Measurements from ENCODE around the gene FZD4.
"Not testable (repeated sequence)": the region's sequence is repeated elsewhere in the genome, so short reads cannot be mapped to it uniquely, and the experiment has no call there.

Gene FZD4

DNA sequence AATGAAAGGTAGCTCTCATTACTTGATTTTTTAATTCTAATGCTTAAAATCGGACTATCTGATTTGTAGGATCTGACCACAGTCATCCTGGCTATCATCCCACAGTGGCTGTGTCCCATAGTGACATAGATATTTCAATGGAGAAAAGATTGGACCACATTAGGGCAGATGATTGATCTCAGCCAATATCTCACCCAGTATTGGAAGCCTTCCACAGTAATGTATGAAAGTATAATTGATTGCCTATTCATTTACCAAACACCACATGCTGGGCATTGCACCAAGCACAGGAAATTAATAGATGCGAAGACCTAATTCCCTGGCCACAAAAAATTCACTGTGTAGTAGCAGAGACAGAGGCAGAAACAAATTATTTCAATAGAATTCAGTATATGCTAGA, 37.6 kb downstream of the FZD4 start:
- no peak for DNase-seq (ENCODE audit: extremely low read depth, low read depth)
- TF ChIP-seq, protein P1, sequence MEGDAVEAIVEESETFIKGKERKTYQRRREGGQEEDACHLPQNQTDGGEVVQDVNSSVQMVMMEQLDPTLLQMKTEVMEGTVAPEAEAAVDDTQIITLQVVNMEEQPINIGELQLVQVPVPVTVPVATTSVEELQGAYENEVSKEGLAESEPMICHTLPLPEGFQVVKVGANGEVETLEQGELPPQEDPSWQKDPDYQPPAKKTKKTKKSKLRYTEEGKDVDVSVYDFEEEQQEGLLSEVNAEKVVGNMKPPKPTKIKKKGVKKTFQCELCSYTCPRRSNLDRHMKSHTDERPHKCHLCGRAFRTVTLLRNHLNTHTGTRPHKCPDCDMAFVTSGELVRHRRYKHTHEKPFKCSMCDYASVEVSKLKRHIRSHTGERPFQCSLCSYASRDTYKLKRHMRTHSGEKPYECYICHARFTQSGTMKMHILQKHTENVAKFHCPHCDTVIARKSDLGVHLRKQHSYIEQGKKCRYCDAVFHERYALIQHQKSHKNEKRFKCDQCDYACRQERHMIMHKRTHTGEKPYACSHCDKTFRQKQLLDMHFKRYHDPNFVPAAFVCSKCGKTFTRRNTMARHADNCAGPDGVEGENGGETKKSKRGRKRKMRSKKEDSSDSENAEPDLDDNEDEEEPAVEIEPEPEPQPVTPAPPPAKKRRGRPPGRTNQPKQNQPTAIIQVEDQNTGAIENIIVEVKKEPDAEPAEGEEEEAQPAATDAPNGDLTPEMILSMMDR (IDR thresholded peaks at IDR 0.05; ENCODE audit: low read depth, low read length) = no peak

DNA sequence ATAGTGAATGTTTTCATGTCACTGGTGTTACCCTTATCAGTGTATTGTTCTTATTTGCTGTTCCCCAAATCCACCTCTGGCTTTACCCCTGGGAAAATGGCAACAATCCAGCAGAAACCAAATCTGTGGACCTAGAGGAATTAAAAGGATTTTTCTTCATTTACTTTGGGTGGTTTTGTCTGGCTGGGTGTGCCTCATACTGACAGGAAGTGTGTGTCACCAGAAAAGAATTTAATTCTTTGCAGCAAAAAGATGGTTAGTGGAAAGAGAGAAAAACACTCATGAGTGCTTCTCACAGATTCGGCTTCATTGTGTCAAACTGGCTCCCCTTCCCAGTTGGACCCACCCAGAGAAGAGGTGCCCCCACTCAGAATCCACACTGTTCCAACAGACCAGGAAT, 38.9 kb downstream of the FZD4 start:
- no peak for DNase-seq (ENCODE audit: extremely low read depth, low read depth)
- TF ChIP-seq, protein P1 (IDR thresholded peaks at IDR 0.05; ENCODE audit: low read depth, low read length) = no peak

DNA sequence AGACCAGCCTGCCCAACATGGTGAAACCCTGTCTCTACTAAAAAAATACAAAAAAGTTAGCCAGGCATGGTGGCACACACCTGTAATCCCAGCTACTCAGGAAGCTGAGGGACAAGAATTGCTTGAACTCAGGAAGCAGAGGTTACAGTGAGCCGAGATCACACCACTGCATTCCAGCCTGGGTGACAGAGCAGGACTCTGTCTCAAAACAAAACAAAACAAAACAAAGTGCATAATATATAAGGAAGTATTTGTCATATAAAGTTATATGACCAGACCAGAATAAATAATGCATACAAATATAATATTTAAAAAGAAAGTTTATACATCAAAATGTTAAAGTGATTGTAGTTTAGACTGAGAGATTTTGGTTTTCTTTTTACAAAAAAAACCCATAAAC, 39.3 kb downstream of the FZD4 start:
- DNase-seq (ENCODE audit: extremely low read depth, low read depth) = not testable (repeated sequence)

DNA sequence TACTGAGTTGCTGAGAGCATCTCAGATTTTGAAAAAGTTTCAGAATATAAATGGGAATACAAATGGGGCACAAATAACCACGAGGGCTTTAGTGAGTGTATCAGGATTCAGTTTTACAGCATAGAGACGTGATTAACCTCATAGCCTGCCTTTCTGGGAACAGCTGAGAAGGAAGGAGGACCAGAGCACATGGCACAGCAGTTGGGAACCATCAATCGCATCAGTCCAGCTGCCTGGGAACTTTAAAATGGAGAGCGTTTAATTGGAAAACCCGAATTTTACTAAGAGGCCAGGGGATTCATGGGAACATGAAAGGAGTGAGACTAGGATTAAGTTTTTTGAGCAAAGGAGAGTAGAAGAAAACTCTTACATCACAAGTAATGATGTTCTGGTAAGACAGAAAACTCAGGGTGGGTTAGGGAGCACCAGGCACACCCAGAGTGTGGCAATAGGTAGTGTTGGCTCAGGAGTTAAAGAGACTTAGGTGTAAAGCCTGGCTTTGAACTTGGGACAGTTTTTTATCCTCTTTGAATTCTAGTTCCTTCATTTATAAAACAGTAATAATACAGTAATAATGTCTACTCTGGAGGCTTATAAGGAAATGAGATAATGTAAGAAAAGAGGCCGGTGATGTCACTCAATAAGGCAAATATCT, 40.2 kb downstream of the FZD4 start:
- DNase-seq (ENCODE audit: extremely low read depth, low read depth) = no peak
- TF ChIP-seq, protein P1 (IDR thresholded peaks at IDR 0.05; ENCODE audit: low read depth, low read length) = no peak

DNA sequence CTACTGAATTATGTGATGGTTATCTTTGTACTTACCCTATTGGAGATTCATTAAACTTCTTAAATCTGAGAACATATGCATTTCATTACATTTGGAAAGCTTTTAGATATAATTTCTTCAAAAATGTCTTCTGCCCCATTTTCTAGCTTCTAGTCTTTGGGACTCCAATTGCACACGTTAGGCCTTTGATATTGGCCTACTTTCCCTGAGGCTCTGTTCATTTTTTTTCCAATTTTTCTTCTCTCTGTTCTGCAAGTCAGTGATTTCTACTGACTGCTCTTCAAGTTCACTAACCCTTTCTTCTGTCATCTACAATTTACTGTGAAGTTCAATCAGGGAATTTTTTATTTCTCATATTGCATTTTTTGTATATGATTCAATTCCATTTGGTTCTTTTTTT, 43.0 kb downstream of the FZD4 start:
- DNase-seq (ENCODE audit: extremely low read depth, low read depth) = no peak
- TF ChIP-seq, protein P1 (IDR thresholded peaks at IDR 0.05; ENCODE audit: low read depth, low read length) = no peak

DNA sequence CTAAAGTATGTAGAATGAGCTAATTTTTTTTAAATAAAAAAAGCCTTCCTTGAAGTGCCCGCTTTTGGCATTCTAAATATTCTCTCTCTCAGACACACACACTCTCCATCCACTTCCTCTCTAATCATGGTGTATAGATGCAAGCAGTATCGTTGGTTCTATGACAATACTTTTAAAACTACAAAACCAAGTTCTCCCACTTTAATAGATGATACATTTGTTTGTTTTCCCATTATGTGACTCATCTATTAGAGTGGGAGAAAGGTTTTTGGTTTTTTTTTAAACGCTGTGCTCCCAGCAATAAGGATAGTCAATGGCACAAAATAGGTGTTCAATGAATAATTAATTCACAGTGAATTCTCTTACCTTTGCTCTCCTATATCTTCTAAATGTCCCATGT, 44.6 kb downstream of the FZD4 start:
- TF ChIP-seq, protein P1 (IDR thresholded peaks at IDR 0.05; ENCODE audit: low read depth, low read length) = no peak
- no peak for DNase-seq (ENCODE audit: extremely low read depth, low read depth)

DNA sequence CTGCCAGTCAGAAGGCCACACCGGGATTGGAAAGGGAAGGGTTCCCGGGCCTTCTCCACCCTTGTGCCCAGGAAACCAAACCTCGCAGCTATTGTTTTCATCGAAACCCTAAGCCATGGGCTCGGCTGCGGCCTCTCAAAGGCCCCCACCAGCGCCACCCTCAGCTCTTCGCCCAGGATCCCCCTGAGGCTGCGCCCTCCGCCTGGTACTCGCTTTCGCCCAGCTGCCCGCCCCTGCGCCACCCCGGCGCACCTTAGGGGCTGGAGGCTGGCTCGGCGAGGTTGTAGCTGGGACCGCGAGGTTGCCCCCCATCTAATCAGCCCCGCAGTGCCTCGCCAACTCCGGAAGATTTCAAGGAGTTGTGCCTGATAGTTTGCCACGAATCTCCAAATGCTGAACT, 49.0 kb downstream of the FZD4 start:
- DNase-seq (ENCODE audit: extremely low read depth, low read depth) = no peak
- TF ChIP-seq, protein P1 (IDR thresholded peaks at IDR 0.05; ENCODE audit: low read depth, low read length) = no peak

DNA sequence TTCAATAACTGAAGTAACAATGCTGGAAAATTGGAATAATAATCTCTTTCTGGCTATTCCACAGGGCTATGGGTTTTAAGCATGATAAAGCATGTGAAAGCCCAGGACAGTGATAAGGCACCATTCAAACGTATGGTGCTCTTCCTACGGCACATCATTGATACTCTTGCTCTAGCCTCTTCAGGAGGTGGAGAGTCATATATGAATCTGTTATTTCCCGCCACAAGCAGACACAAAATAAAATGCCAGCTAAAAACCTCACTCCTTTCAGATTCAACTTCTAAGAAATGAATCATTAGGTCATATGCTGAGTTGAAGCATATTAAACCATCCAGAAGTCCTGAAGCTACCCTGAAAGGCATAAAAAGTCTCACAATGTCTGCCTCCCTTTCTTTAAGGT, 49.9 kb downstream of the FZD4 start:
- no peak for DNase-seq (ENCODE audit: extremely low read depth, low read depth)
- TF ChIP-seq, protein P1 (IDR thresholded peaks at IDR 0.05; ENCODE audit: low read depth, low read length) = no peak

Measured in AG09319 (cell line).